GM19035 (cell line): ENCODE results near the gene EGF.
"Not testable (repeated sequence)": the region's sequence is repeated elsewhere in the genome, so short reads cannot be mapped to it uniquely, and the experiment has no call there.

ENCODE experiments used
- ATAC-seq: cut with Tn5 transposase; IDR thresholded peaks from one replicate; pipeline ENCODE4 v1.9.1; 2021; ENCODE audit not compliant: unreplicated experiment

Gene EGF

GRCh38 chr4:109912706-109913595, at the start of gene EGF:
TSS of gene EGF (plus strand) at chr4:109912883. CDS start at chr4:109913336, 453 bp downstream.
- ATAC-seq: no peak

- no peak for ATAC-seq
These were observed 48.5 kb upstream of the EGF start for GRCh38 chr4:109864134-109864533.

- no peak for ATAC-seq
These were observed 42.6 kb upstream of the EGF start for GRCh38 chr4:109870061-109870460.

- no peak for ATAC-seq
These were observed 40.6 kb upstream of the EGF start for GRCh38 chr4:109872065-109872464.

GRCh38 chr4:109872950-109873656, 39.6 kb upstream of the EGF start:
- no peak for ATAC-seq

GRCh38 chr4:109873791-109874514, 38.7 kb upstream of the EGF start:
- no peak for ATAC-seq

- ATAC-seq: no peak
These were observed 37.6 kb upstream of the EGF start for GRCh38 chr4:109875106-109875505.

- ATAC-seq: not testable (repeated sequence)
These were observed 37.1 kb upstream of the EGF start for GRCh38 chr4:109875553-109875952.

GRCh38 chr4:109876634-109877265, 35.9 kb upstream of the EGF start:
- no peak for ATAC-seq

- ATAC-seq: peak; percentile 86
These were observed 35.3 kb upstream of the EGF start for GRCh38 chr4:109877400-109877799.

- no peak for ATAC-seq
These were observed 34.3 kb upstream of the EGF start for GRCh38 chr4:109878355-109878754.

- ATAC-seq: no peak
These were observed 33.6 kb upstream of the EGF start for GRCh38 chr4:109879081-109879480.

- no peak for ATAC-seq
These were observed 32.9 kb upstream of the EGF start for GRCh38 chr4:109879636-109880314.

- no peak for ATAC-seq
These were observed 26.4 kb upstream of the EGF start for GRCh38 chr4:109886303-109886702.

- ATAC-seq: no peak
These were observed 25.6 kb upstream of the EGF start for GRCh38 chr4:109887071-109887470.

GRCh38 chr4:109890076-109890475, 22.6 kb upstream of the EGF start:
- no peak for ATAC-seq

- ATAC-seq: no peak
These were observed 10.0 kb upstream of the EGF start for GRCh38 chr4:109902559-109903251.

- no peak for ATAC-seq
These were observed 4.0 kb upstream of the EGF start for GRCh38 chr4:109908731-109909130.

- no peak for ATAC-seq
These were observed 2.4 kb upstream of the EGF start for GRCh38 chr4:109910256-109910655.
